ENCODE data around the gene PTPRG. TPM values are rescaled to one million over a fixed set of nuclear protein-coding genes. Genes with fewer than 3 reads are reported as not detected.

The PTPRG gene
- total and polyA plus RNA-seq, 7 donors: 0.69 to 76.3 (median 62.7) TPM

DNA sequence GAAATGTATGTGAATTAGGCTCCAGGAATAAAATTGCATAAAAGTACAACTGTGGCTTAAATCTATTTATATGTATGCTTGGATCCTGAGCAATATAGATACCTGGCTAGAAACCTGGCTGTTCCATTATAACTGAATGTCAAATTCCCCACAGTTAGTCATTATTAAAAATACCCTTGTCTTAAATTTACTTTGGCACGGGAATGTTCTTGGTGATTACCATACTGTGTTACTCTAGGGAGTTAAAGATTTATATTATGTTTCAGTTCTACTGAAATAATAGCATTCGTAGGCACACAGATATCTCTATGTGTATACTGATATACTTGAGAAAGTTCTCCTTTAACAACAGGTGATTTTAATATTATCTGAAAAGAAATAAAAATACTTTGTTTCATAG lies 394.1 kb downstream of the PTPRG start:
- Histone ChIP-seq H3K36me3 (no peaks in the 10 kb centered on the region), H3K27ac (peak overlapping the region in 1 of 4 donors; percentile 54), H3K4me3 (no peak overlapping the region), H3K9me3 (no peaks in the 10 kb centered on the region), H3K4me1 (peaks cover 0 to 37% (median 17%) of the 10 kb centered on the region in 4 donors), H3K27me3 (no peaks in the 10 kb centered on the region)
- TF ChIP-seq POLR2A (IDR thresholded peaks at IDR 0.05): no peak
- TF ChIP-seq EP300 (IDR thresholded peaks at IDR 0.05): no peak
- TF ChIP-seq, protein P1, sequence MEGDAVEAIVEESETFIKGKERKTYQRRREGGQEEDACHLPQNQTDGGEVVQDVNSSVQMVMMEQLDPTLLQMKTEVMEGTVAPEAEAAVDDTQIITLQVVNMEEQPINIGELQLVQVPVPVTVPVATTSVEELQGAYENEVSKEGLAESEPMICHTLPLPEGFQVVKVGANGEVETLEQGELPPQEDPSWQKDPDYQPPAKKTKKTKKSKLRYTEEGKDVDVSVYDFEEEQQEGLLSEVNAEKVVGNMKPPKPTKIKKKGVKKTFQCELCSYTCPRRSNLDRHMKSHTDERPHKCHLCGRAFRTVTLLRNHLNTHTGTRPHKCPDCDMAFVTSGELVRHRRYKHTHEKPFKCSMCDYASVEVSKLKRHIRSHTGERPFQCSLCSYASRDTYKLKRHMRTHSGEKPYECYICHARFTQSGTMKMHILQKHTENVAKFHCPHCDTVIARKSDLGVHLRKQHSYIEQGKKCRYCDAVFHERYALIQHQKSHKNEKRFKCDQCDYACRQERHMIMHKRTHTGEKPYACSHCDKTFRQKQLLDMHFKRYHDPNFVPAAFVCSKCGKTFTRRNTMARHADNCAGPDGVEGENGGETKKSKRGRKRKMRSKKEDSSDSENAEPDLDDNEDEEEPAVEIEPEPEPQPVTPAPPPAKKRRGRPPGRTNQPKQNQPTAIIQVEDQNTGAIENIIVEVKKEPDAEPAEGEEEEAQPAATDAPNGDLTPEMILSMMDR (IDR thresholded peaks at IDR 0.05): no peak
- no peak for TF ChIP-seq POLR2AphosphoS5 (IDR thresholded peaks at IDR 0.05)
- no peak for DNase-seq
- 82 to 87% methylated on average over 2 of the region's 2 CpGs for WGBS, 2 donors
- intact Hi-C loops (cut with DNase I): no loop called here

DNA sequence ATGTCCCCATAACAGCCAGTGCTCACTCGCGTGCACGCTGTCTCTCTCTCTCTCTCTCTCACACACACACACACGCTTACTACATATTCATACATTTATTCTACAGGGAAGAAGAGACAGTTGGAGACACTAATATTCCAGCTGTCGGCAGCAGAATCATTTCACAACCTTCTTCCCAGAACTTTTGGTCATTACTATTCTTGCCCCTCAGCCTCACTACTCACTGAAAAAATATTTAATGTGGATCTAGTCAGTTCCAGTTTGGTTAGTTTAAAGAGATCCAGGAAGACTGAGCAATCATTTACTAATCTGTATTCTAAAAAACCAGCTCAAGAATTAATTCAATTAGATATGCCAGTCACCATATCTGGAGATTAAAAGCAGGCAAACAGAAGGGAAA lies 394.9 kb downstream of the PTPRG start:
- no peak for DNase-seq
- WGBS, 2 donors: 85 to 89% methylated on average over 5 of the region's 5 CpGs
- Histone ChIP-seq H3K36me3 (no peaks in the 10 kb centered on the region), H3K9me3 (no peaks in the 10 kb centered on the region), H3K27me3 (no peaks in the 10 kb centered on the region), H3K4me1 (peaks cover 0 to 32% (median 18%) of the 10 kb centered on the region in 4 donors), H3K27ac (peak overlapping the region in 1 of 4 donors; percentile 54), H3K4me3 (no peak overlapping the region)
- intact Hi-C loops (cut with DNase I): no loop called here
- TF ChIP-seq, protein P1 (IDR thresholded peaks at IDR 0.05): no peak
- TF ChIP-seq POLR2A (IDR thresholded peaks at IDR 0.05): no peak
- TF ChIP-seq POLR2AphosphoS5 (IDR thresholded peaks at IDR 0.05): no peak
- no peak for TF ChIP-seq EP300 (IDR thresholded peaks at IDR 0.05)

GRCh38 chr3:61957259-61957658 lies 395.9 kb downstream of the PTPRG start:
- no peaks in the 10 kb centered on the region for H3K9me3 ChIP-seq
- DNase-seq: no peak
- WGBS, 2 donors: 60 to 81% methylated on average over 2 of the region's 2 CpGs
- no peak overlapping the region for H3K27ac ChIP-seq
- no peaks in the 10 kb centered on the region for H3K27me3 ChIP-seq
- TF ChIP-seq EP300 (IDR thresholded peaks at IDR 0.05) (no peak), POLR2AphosphoS5 (IDR thresholded peaks at IDR 0.05) (no peak)
- TF ChIP-seq, protein P1 (IDR thresholded peaks at IDR 0.05): no peak
- H3K4me1 ChIP-seq: peaks cover 0 to 42% (median 24%) of the 10 kb centered on the region in 4 donors
- no peak overlapping the region for H3K4me3 ChIP-seq
- intact Hi-C loops (cut with DNase I): no loop called here
- no peaks in the 10 kb centered on the region for H3K36me3 ChIP-seq

DNA sequence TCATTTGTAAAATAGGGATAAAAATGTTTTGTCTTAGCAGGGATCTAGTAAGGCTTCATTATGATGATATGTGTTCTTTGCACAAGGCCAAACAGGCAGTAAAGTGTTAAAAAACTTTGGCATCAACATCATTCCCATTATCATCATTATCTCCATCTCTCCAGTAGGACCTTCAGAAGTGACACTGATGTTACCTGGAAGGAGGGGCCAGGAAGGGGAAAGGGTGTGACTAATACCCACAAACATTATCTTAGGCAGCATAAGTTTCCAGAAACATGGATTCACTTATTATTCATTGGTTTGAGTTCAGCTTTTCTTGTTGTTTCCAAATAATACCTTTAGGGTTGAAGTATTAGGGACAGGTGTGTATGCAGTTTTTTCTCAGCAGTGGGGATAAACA lies 399.6 kb downstream of the PTPRG start:
- Histone ChIP-seq H3K27ac (no peak overlapping the region), H3K4me1 (peaks cover 0 to 25% (median 14%) of the 10 kb centered on the region in 4 donors), H3K9me3 (no peaks in the 10 kb centered on the region), H3K4me3 (no peak overlapping the region), H3K27me3 (no peaks in the 10 kb centered on the region), H3K36me3 (no peaks in the 10 kb centered on the region)
- intact Hi-C loops (cut with DNase I): no loop called here
- no peak for DNase-seq
- TF ChIP-seq, protein P1 (IDR thresholded peaks at IDR 0.05): no peak
- TF ChIP-seq EP300 (IDR thresholded peaks at IDR 0.05) (no peak), POLR2AphosphoS5 (IDR thresholded peaks at IDR 0.05) (no peak), POLR2A (IDR thresholded peaks at IDR 0.05) (no peak)

GRCh38 chr3:61961900-61962299 lies 400.5 kb downstream of the PTPRG start:
- no peaks in the 10 kb centered on the region for H3K36me3 ChIP-seq
- intact Hi-C loops (cut with DNase I): no loop called here
- H3K27me3 ChIP-seq: no peaks in the 10 kb centered on the region
- no peak for DNase-seq
- H3K4me1 ChIP-seq: peaks cover 0 to 19% (median 9%) of the 10 kb centered on the region in 4 donors
- H3K4me3 ChIP-seq: no peak overlapping the region
- H3K9me3 ChIP-seq: no peaks in the 10 kb centered on the region
- TF ChIP-seq POLR2A (IDR thresholded peaks at IDR 0.05) (no peak), EP300 (IDR thresholded peaks at IDR 0.05) (no peak), POLR2AphosphoS5 (IDR thresholded peaks at IDR 0.05) (no peak)
- TF ChIP-seq, protein P1 (IDR thresholded peaks at IDR 0.05): no peak
- 82 to 86% methylated on average over 3 of the region's 3 CpGs for WGBS, 2 donors
- no peak overlapping the region for H3K27ac ChIP-seq
